HepG2 (cell line): ENCODE results near the gene PRKCE. TPM values are rescaled to one million over a fixed set of nuclear protein-coding genes. Genes with fewer than 3 reads are reported as not detected.

Experiments
- ATAC-seq: fragments of 200-7000 bp; cut with Tn5 transposase; 3 replicates; pipeline ENCODE4 v1.9.1; 2020; ENCODE audit warnings: mild to moderate bottlenecking, moderate library complexity
- BruUV-seq: library from RNA; stranded (reverse); fragments of 400-500 nt; replicated peaks from 2 replicates; lab custom pipeline; 2021; lab: Mats Ljungman, UMichigan
- CTCF ChIA-PET: fragments of 300-600 bp; formaldehyde crosslinking; extraction: SDS; loops from one replicate; lab custom pipeline; 2021; ENCODE audit warnings: low total read pairs, inconsistent platforms, low intra/inter-chr PET ratio; lab: Yijun Ruan, JAX
- POLR2A ChIA-PET: fragments of 350-600 bp; sonication (Branson Sonifier 250); formaldehyde crosslinking; loops from one replicate; lab custom pipeline; 2020; ENCODE audit warnings: antibody characterized with exemption, inconsistent platforms; lab: Yijun Ruan, JAX
- DNase-seq: peaks from one replicate; pipeline ENCODE4 v3.0.0-alpha.2; 2015; ENCODE audit warnings: low spot score
- FAIRE-seq: peaks from 3 replicates; lab custom pipeline; 2011; peaks lifted over from hg19 to GRCh38; lab: Jason Lieb, UNC
- H2AFZ ChIP-seq: one replicate; pipeline ENCODE4 v1.6.1; 2011; ENCODE audit warnings: low read length, inconsistent platforms
- H3K27ac ChIP-seq: fragments of 300-600 bp; 3 replicates; pipeline ENCODE4 v1.8.0; 2011; ENCODE audit warnings: mixed run types, mild to moderate bottlenecking, mixed read lengths, low read length, inconsistent platforms; ENCODE audit not compliant: insufficient read depth; ENCODE audit errors: extremely low read length
- H3K27me3 ChIP-seq, 2 experiments: fragments of 200-600 bp in 1 of 2; 2 replicates in 1 of 2; 3 replicates in 1 of 2; pipeline versions ENCODE4 v1.6.0 to v1.8.0; 2011; ENCODE audit warnings: low read length in 2 of 2, mild to moderate bottlenecking in 2 of 2, moderate library complexity in 2 of 2, inconsistent platforms in 1 of 2; ENCODE audit not compliant: insufficient read depth in 2 of 2, control insufficient read depth in 1 of 2
- H3K36me3 ChIP-seq, 2 experiments: fragments of 200-600 bp in 1 of 2; replicated peaks in 1 of 2; 2 replicates in 1 of 2; 3 replicates in 1 of 2; pipeline versions ENCODE4 v1.5.1 to v1.8.0; 2011; ENCODE audit warnings: low read length in 2 of 2, inconsistent platforms in 1 of 2; ENCODE audit not compliant: insufficient read depth in 2 of 2, control insufficient read depth in 1 of 2
- H3K4me1 ChIP-seq: 2 replicates; pipeline ENCODE4 v1.5.1; 2012; ENCODE audit warnings: low read length, inconsistent platforms; ENCODE audit not compliant: insufficient read depth
- H3K4me2 ChIP-seq: 2 replicates; pipeline ENCODE4 v1.6.0; 2011; ENCODE audit warnings: low read depth, low read length, inconsistent platforms
- H3K4me3 ChIP-seq, 3 experiments: fragments of 200-600 bp in 1 of 3; sonication (generic), shearing (Covaris generic) in 1 of 3; replicated peaks in 1 of 3; 2 replicates each; pipeline ENCODE4 v1.5.1; 2011 to 2016; ENCODE audit warnings: low read length in 3 of 3, inconsistent platforms in 2 of 3, low read depth in 2 of 3, mild to moderate bottlenecking in 2 of 3, control low read depth in 1 of 3, mixed read lengths in 1 of 3; ENCODE audit not compliant: insufficient read depth in 1 of 3
- H3K79me2 ChIP-seq: one replicate; pipeline ENCODE4 v1.6.1; 2011; ENCODE audit warnings: low read length, inconsistent platforms; ENCODE audit not compliant: insufficient read depth
- H3K9ac ChIP-seq: 2 replicates; pipeline ENCODE4 v1.6.0; 2011; ENCODE audit warnings: mild to moderate bottlenecking, low read depth, low read length, inconsistent platforms; ENCODE audit not compliant: insufficient read depth
- H3K9me3 ChIP-seq: 2 replicates; pipeline ENCODE4 v1.5.1; 2012; ENCODE audit warnings: mild to moderate bottlenecking, low read length
- H4K20me1 ChIP-seq: 2 replicates; pipeline ENCODE4 v1.6.0; 2011; ENCODE audit warnings: inconsistent platforms, mild to moderate bottlenecking, low read length, moderate library complexity; ENCODE audit not compliant: insufficient read depth
- DMAP1 ChIP-seq: IDR thresholded peaks from 2 replicates; pipeline ENCODE4 v1.6.1; 2016
- DZIP1 ChIP-seq: sonication (generic); formaldehyde crosslinking; IDR thresholded peaks from 2 replicates; pipeline ENCODE4 v1.5.0; 2020; ENCODE audit warnings: mild to moderate bottlenecking, missing genetic modification reagents
- EHMT2 ChIP-seq: fragments of 200-600 bp; sonication (generic); IDR thresholded peaks from 2 replicates; pipeline ENCODE4 v1.7.0; 2017; ENCODE audit warnings: antibody characterized with exemption, low read depth, low read length, borderline replicate concordance
- JARID2 ChIP-seq: sonication (generic); formaldehyde crosslinking; IDR thresholded peaks from 2 replicates; pipeline ENCODE4 v1.8.1; 2023; ENCODE audit warnings: missing genetic modification reagents, inconsistent platforms; ENCODE audit not compliant: insufficient replicate concordance
- KDM3A ChIP-seq: IDR thresholded peaks from 2 replicates; pipeline ENCODE4 v1.6.1; 2018; ENCODE audit warnings: low read depth, missing compliant biosample characterization
- MAZ ChIP-seq, 2 experiments: sonication (generic) in 1 of 2; formaldehyde crosslinking in 1 of 2; IDR thresholded peaks; 2 replicates each; pipeline versions ENCODE4 v1.5.0 to v1.6.1; 2012 to 2020; ENCODE audit warnings: low read depth in 2 of 2, mild to moderate bottlenecking in 2 of 2, borderline replicate concordance in 1 of 2, improper control_type of control experiment in 1 of 2, low read length in 1 of 2, missing genetic modification reagents in 1 of 2, moderate library complexity in 1 of 2
- NR3C1 ChIP-seq: sonication (generic); formaldehyde crosslinking; IDR thresholded peaks from 2 replicates; pipeline ENCODE4 v1.4.0; 2020; ENCODE audit warnings: missing genetic modification reagents
- ZBTB42 ChIP-seq: sonication (generic); formaldehyde crosslinking; IDR thresholded peaks from 2 replicates; pipeline ENCODE4 v1.5.0; 2020; ENCODE audit warnings: mild to moderate bottlenecking, missing genetic modification reagents
- ZEB1 ChIP-seq: IDR thresholded peaks from 2 replicates; pipeline ENCODE4 v1.6.1; 2012; ENCODE audit warnings: mild to moderate bottlenecking, low read depth, inconsistent platforms; ENCODE audit not compliant: insufficient replicate concordance
- ZNF569 ChIP-seq: sonication (generic); formaldehyde crosslinking; IDR thresholded peaks from 2 replicates; pipeline ENCODE4 v1.5.0; 2020; ENCODE audit warnings: mild to moderate bottlenecking, missing genetic modification reagents, moderate library complexity, borderline replicate concordance
- ZNF800 ChIP-seq: sonication (generic); formaldehyde crosslinking; IDR thresholded peaks from 2 replicates; pipeline ENCODE4 v1.4.0; 2020; ENCODE audit warnings: missing genetic modification reagents
- WGBS: methylation state at CpG from one replicate; pipeline ENCODE4 v1.1.6; 2017; ENCODE audit warnings: low lambda C conversion rate; 5-methylcytosine and 5-hydroxymethylcytosine counted together
- in situ Hi-C: cut with HindIII; loops from 2 replicates; pipeline ENCODE4 v1.10.0; 2017; ENCODE audit warnings: low pct_unique_long_range_greater_than_20kb; ENCODE audit not compliant: extremely low pct_ligation_motif_present
- intact Hi-C: fragments of 100-400 bp; cut with micrococcal nuclease; formaldehyde crosslinking; loops from one replicate; pipeline ENCODE4 v1.10.0; 2022; ENCODE audit not compliant: unreplicated experiment
- polyA plus RNA-seq, 8 experiments: library from polyadenylated mRNA; depleted of rRNA in 3 of 8; stranded (reverse) in 7 of 8; unstranded in 1 of 8; fragments of >200 nt; fragmentation: Illumina TruSeq in 4 of 8; extraction: Trizol in 4 of 8; gene quantifications; 2 replicates each; pipeline versions ENCODE4 v1.2.1 to v1.2.3, GENCODE V29; 2011 to 2016; ENCODE audit warnings: low read depth in 4 of 8, missing spikeins in 1 of 8, mixed read lengths in 1 of 8; ENCODE audit not compliant: insufficient read depth in 1 of 8
- total RNA-seq, 5 experiments: library from RNA; depleted of rRNA; stranded (reverse); fragments of >200 nt; fragmentation: Illumina TruSeq; extraction: Trizol; gene quantifications; 2 replicates each; pipeline ENCODE4 v1.2.3, GENCODE V29; 2016; ENCODE audit warnings: low read depth in 1 of 5
- TF ChIP-seq, protein P1 (sequence below): sonication (generic); formaldehyde crosslinking; IDR thresholded peaks from 2 replicates; pipeline ENCODE4 v1.4.0; 2020; ENCODE audit warnings: low read depth, mild to moderate bottlenecking, missing genetic modification reagents

The PRKCE gene
- total and polyA plus RNA-seq, 2 of the 13 experiments (the other 11 are each of a cell fraction or from before 2014, with no cell fraction given): 1.0 to 3.9 TPM

GRCh38 chr2:46076875-46077274 lies 425.4 kb downstream of the PRKCE start:
- no peak overlapping the region for H2AFZ ChIP-seq
- ChIA-PET POLR2A (no interaction called here), CTCF (no interaction called here)
- no peak overlapping the region for H3K4me2 ChIP-seq
- ATAC-seq: no peak
- no peak for DNase-seq
- no peak for FAIRE-seq
- no peak overlapping the region for H3K9ac ChIP-seq
- no peak overlapping the region for H3K4me3 ChIP-seq
- H3K27me3 ChIP-seq: no peaks in the 10 kb centered on the region
- intact Hi-C loops: no loop called here
- H4K20me1 ChIP-seq: no peaks in the 10 kb centered on the region
- H3K9me3 ChIP-seq: no peaks in the 10 kb centered on the region
- TF ChIP-seq ZNF800 (CRISPR knock-in tag) (no peak), EHMT2 (no peak), ZBTB42 (CRISPR knock-in tag) (no peak), DZIP1 (no peak), MAZ (IDR thresholded peaks at IDR 0.05; ENCODE audit: borderline replicate concordance, low read depth, low read length) (no peak), MAZ (CRISPR knock-in tag; IDR thresholded peaks at IDR 0.05; ENCODE audit: low read depth) (no peak), ZEB1 (no peak), ZNF569 (CRISPR knock-in tag) (no peak), DMAP1 (CRISPR knock-in tag) (no peak), NR3C1 (CRISPR knock-in tag) (no peak), KDM3A (no peak), JARID2 (CRISPR knock-in tag) (no peak)
- TF ChIP-seq, protein P1, sequence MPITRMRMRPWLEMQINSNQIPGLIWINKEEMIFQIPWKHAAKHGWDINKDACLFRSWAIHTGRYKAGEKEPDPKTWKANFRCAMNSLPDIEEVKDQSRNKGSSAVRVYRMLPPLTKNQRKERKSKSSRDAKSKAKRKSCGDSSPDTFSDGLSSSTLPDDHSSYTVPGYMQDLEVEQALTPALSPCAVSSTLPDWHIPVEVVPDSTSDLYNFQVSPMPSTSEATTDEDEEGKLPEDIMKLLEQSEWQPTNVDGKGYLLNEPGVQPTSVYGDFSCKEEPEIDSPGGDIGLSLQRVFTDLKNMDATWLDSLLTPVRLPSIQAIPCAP (CRISPR knock-in tag): no peak
- 71% methylated on average over 7 of the region's 7 CpGs for WGBS
- H3K27ac ChIP-seq: no peak overlapping the region
- in situ Hi-C loops: loop anchor here (10.0 kb wide), 1 partner anchor 278 kb away; no protein-coding TSS in a partner anchor
- BruUV-seq: no TSS peak
- H3K4me1 ChIP-seq: no peaks in the 10 kb centered on the region; the same call in 1 of the 2 replicates
- no peaks in the 10 kb centered on the region for H3K36me3 ChIP-seq
- no peaks in the 10 kb centered on the region for H3K79me2 ChIP-seq
